Muscle of back (tissue), 11 donors: ENCODE data around the gene TMEM161B. TPM values are rescaled to one million over a fixed set of nuclear protein-coding genes. Genes with fewer than 3 reads are reported as not detected.
"Not testable (repeated sequence)": the region's sequence is repeated elsewhere in the genome, so short reads cannot be mapped to it uniquely, and the experiment has no call there.

ENCODE experiments used
- DNase-seq, 3 donors: peaks; one replicate each; pipeline versions ENCODE4 v3.0.0 to v3.0.0-alpha.2; 2013
- polyA plus RNA-seq, 10 donors: library from polyadenylated mRNA; unstranded; fragments of 120-200 nt; gene quantifications; one replicate each; pipeline ENCODE4 v1.2.1, GENCODE V29; 2013; ENCODE audit not compliant: insufficient read length in 10 of 10

TMEM161B gene
- polyA plus RNA-seq, 10 donors: 9.4 to 16.2 (median 12.4) TPM

- no peak for DNase-seq
Observed at GRCh38 chr5:88251048-88251711, 17.5 kb downstream of the TMEM161B start.

- no peak for DNase-seq
Observed at GRCh38 chr5:88250010-88250409, 18.6 kb downstream of the TMEM161B start.

- DNase-seq: no peak
Observed at GRCh38 chr5:88248743-88249540, 19.7 kb downstream of the TMEM161B start.

GRCh38 chr5:88248094-88248493 is 20.6 kb downstream of the TMEM161B start:
- no peak for DNase-seq

GRCh38 chr5:88245893-88246244 is 22.8 kb downstream of the TMEM161B start:
- no peak for DNase-seq

GRCh38 chr5:88245241-88245892 is 23.3 kb downstream of the TMEM161B start:
- DNase-seq: no peak

GRCh38 chr5:88244686-88245085 is 24.0 kb downstream of the TMEM161B start:
- no peak for DNase-seq

- DNase-seq: not testable (repeated sequence)
Observed at GRCh38 chr5:88243493-88243892, 25.2 kb downstream of the TMEM161B start.

- DNase-seq: no peak
Observed at GRCh38 chr5:88238732-88239131, 29.9 kb downstream of the TMEM161B start.

GRCh38 chr5:88236866-88237642 is 31.6 kb downstream of the TMEM161B start:
- peak in 1 of 3 donors; percentile 6 for DNase-seq

- DNase-seq: no peak
Observed at GRCh38 chr5:88235828-88236227, 32.8 kb downstream of the TMEM161B start.

GRCh38 chr5:88235346-88235745 is 33.3 kb downstream of the TMEM161B start:
- DNase-seq: no peak

- DNase-seq: no peak
Observed at GRCh38 chr5:88230546-88231066, 38.0 kb downstream of the TMEM161B start.

- no peak for DNase-seq
Observed at GRCh38 chr5:88226881-88227450, 41.7 kb downstream of the TMEM161B start.

GRCh38 chr5:88214655-88215054 is 54.0 kb downstream of the TMEM161B start:
- no peak for DNase-seq

- DNase-seq: no peak
Observed at GRCh38 chr5:88207575-88207974, 61.1 kb downstream of the TMEM161B start.

- no peak for DNase-seq
Observed at GRCh38 chr5:88203981-88204750, 64.5 kb downstream of the TMEM161B start.

- DNase-seq: no peak
Observed at GRCh38 chr5:88195636-88196035, 73.0 kb downstream of the TMEM161B start.

GRCh38 chr5:88193896-88194295 is 74.7 kb downstream of the TMEM161B start:
- no peak for DNase-seq

- DNase-seq: no peak
Observed at GRCh38 chr5:88190106-88190834, 78.4 kb downstream of the TMEM161B start.
